ENCODE data around the gene PI16. TPM values are rescaled to one million over a fixed set of nuclear protein-coding genes. Genes with fewer than 3 reads are reported as not detected.
"Not testable (repeated sequence)": the region's sequence is repeated elsewhere in the genome, so short reads cannot be mapped to it uniquely, and the experiment has no call there.

PI16 gene
- total and polyA plus RNA-seq, 2 experiments from 2014 or later, result 0.50 TPM; not detected in 1

DNA sequence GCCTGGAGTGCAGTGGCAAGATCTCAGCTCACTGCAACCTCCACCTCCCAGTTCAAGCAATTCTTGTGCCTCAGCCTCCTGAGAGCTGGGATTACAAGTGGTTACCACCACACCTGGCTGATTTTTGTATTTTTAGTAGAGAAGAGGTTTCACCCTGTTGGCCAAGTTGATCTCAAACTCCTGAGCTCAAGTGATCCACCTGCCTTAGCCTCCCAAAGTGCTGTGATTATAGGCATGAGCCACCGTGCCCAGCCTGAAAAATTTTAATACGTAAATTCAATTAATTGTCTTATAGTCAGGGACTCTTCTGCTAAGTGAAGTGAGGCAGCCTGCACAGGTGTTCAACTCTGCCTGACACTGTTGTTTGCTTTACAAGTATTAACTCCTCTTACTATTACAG lies 35.9 kb downstream of the PI16 start:
- not testable (repeated sequence) for H3K4me2 ChIP-seq; H3K79me2 ChIP-seq (replicated peaks; ENCODE audit: insufficient read depth); H3K36me3 Mint-ChIP-seq (ENCODE audit: low read depth); H3K27ac Mint-ChIP-seq; H3K27me3 ChIP-seq (ENCODE audit: insufficient read depth); H3K36me3 ChIP-seq (ENCODE audit: insufficient read depth); H2AFZ ChIP-seq; H3K4me3 ChIP-seq; H3K4me3 Mint-ChIP-seq; ATAC-seq; DNase-seq (ENCODE audit: low spot score); H3K9me2 ChIP-seq (ENCODE audit: insufficient read depth); H3K27ac ChIP-seq (ENCODE audit: low read depth); H3F3A ChIP-seq (replicated peaks; ENCODE audit: low read depth); H4K20me1 ChIP-seq (replicated peaks; ENCODE audit: insufficient read depth); H3K27me3 Mint-ChIP-seq (ENCODE audit: insufficient read depth, low read depth, poor library complexity); H3K4me1 Mint-ChIP-seq; H3K9me3 Mint-ChIP-seq
- peaks cover 10% of the 10 kb centered on the region for H3K4me1 ChIP-seq (ENCODE audit: insufficient read depth)

DNA sequence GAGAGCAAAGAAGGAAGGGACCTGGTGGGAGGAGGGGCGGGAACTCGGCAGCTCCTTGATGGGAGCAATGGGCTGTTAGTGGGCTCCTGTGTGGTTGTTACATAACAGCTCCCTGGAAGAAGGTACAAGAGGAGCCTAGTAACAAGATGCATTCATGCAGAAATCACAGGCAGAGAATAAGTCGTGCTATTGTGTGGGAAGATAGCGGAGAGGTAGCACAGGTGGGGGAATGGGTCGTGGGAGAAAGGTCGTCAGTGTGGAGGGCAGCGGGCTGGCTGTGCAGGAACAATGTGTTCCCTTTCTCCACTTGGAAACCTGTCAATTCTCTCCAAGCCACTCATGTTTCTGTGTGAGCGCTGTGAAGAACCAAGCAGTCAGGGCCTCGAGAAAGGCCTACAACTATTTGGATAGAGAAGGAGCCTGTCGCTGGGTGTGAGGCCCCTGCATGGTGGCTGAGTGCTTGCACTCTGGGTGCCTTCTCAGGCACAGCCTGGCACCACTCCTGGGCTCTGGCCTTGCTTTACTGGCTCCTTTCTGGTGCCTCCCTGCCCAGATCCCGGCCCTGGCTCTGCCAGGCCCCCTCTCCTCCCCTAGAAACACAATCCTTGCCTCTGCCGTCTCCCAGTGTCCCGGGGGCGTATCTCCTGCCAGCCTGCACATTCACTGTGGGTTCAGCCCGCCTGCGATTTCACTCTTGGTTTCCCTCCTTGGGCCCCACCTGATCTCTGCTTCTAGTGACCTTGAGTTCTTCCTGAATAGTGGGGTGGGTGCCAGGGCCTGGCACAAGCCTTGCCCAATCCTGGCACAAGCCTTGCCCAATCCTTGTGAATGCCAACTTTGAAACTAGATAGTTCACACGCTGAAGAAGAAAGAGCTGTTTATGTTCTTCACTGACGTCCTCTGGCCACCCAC lies 43.5 kb downstream of the PI16 start:
- Histone ChIP-seq H3K27me3 (ENCODE audit: insufficient read depth) (no peaks in the 10 kb centered on the region), H2AFZ (peak overlapping the region; percentile 86), H3K27ac (ENCODE audit: low read depth) (no peak overlapping the region), H3K4me2 (no peak overlapping the region), H3K36me3 (ENCODE audit: insufficient read depth) (no peaks in the 10 kb centered on the region), H3K4me3 (no peak overlapping the region), H3K79me2 (replicated peaks; ENCODE audit: insufficient read depth) (no peaks in the 10 kb centered on the region), H3K9me2 (ENCODE audit: insufficient read depth) (no peaks in the 10 kb centered on the region), H4K20me1 (replicated peaks; ENCODE audit: insufficient read depth) (no peaks in the 10 kb centered on the region), H3F3A (replicated peaks; ENCODE audit: low read depth) (no peaks in the 10 kb centered on the region), H3K4me1 (ENCODE audit: insufficient read depth) (no peaks in the 10 kb centered on the region)
- H3K4me1 Mint-ChIP-seq, result peaks cover 25% of the 10 kb centered on the region
- DNase-seq (ENCODE audit: low spot score) (no peak), ATAC-seq (peak; percentile 49)
- no peak for TF ChIP-seq POLR2AphosphoS5 (IDR thresholded peaks at IDR 0.05; ENCODE audit: low read depth)
- TF ChIP-seq, protein P1, sequence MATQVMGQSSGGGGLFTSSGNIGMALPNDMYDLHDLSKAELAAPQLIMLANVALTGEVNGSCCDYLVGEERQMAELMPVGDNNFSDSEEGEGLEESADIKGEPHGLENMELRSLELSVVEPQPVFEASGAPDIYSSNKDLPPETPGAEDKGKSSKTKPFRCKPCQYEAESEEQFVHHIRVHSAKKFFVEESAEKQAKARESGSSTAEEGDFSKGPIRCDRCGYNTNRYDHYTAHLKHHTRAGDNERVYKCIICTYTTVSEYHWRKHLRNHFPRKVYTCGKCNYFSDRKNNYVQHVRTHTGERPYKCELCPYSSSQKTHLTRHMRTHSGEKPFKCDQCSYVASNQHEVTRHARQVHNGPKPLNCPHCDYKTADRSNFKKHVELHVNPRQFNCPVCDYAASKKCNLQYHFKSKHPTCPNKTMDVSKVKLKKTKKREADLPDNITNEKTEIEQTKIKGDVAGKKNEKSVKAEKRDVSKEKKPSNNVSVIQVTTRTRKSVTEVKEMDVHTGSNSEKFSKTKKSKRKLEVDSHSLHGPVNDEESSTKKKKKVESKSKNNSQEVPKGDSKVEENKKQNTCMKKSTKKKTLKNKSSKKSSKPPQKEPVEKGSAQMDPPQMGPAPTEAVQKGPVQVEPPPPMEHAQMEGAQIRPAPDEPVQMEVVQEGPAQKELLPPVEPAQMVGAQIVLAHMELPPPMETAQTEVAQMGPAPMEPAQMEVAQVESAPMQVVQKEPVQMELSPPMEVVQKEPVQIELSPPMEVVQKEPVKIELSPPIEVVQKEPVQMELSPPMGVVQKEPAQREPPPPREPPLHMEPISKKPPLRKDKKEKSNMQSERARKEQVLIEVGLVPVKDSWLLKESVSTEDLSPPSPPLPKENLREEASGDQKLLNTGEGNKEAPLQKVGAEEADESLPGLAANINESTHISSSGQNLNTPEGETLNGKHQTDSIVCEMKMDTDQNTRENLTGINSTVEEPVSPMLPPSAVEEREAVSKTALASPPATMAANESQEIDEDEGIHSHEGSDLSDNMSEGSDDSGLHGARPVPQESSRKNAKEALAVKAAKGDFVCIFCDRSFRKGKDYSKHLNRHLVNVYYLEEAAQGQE (IDR thresholded peaks at IDR 0.05; ENCODE audit: unreplicated experiment), result no peak
- TF ChIP-seq EZH2 (IDR thresholded peaks at IDR 0.05; ENCODE audit: low read depth, unreplicated experiment), result no peak
- TF ChIP-seq, protein P2, sequence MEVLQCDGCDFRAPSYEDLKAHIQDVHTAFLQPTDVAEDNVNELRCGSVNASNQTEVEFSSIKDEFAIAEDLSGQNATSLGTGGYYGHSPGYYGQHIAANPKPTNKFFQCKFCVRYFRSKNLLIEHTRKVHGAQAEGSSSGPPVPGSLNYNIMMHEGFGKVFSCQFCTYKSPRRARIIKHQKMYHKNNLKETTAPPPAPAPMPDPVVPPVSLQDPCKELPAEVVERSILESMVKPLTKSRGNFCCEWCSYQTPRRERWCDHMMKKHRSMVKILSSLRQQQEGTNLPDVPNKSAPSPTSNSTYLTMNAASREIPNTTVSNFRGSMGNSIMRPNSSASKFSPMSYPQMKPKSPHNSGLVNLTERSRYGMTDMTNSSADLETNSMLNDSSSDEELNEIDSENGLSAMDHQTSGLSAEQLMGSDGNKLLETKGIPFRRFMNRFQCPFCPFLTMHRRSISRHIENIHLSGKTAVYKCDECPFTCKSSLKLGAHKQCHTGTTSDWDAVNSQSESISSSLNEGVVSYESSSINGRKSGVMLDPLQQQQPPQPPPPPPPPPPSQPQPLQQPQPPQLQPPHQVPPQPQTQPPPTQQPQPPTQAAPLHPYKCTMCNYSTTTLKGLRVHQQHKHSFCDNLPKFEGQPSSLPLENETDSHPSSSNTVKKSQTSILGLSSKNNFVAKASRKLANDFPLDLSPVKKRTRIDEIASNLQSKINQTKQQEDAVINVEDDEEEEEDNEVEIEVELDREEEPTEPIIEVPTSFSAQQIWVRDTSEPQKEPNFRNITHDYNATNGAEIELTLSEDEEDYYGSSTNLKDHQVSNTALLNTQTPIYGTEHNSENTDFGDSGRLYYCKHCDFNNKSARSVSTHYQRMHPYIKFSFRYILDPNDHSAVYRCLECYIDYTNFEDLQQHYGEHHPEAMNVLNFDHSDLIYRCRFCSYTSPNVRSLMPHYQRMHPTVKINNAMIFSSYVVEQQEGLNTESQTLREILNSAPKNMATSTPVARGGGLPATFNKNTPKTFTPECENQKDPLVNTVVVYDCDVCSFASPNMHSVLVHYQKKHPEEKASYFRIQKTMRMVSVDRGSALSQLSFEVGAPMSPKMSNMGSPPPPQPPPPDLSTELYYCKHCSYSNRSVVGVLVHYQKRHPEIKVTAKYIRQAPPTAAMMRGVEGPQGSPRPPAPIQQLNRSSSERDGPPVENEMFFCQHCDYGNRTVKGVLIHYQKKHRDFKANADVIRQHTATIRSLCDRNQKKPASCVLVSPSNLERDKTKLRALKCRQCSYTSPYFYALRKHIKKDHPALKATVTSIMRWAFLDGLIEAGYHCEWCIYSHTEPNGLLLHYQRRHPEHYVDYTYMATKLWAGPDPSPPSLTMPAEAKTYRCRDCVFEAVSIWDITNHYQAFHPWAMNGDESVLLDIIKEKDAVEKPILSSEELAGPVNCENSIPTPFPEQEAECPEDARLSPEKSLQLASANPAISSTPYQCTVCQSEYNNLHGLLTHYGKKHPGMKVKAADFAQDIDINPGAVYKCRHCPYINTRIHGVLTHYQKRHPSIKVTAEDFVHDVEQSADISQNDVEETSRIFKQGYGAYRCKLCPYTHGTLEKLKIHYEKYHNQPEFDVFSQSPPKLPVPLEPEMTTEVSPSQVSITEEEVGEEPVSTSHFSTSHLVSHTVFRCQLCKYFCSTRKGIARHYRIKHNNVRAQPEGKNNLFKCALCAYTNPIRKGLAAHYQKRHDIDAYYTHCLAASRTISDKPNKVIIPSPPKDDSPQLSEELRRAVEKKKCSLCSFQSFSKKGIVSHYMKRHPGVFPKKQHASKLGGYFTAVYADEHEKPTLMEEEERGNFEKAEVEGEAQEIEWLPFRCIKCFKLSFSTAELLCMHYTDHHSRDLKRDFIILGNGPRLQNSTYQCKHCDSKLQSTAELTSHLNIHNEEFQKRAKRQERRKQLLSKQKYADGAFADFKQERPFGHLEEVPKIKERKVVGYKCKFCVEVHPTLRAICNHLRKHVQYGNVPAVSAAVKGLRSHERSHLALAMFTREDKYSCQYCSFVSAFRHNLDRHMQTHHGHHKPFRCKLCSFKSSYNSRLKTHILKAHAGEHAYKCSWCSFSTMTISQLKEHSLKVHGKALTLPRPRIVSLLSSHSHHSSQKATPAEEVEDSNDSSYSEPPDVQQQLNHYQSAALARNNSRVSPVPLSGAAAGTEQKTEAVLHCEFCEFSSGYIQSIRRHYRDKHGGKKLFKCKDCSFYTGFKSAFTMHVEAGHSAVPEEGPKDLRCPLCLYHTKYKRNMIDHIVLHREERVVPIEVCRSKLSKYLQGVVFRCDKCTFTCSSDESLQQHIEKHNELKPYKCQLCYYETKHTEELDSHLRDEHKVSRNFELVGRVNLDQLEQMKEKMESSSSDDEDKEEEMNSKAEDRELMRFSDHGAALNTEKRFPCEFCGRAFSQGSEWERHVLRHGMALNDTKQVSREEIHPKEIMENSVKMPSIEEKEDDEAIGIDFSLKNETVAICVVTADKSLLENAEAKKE (CRISPR knock-in tag; IDR thresholded peaks at IDR 0.05), result no peak
- TF ChIP-seq JUNB (IDR thresholded peaks at IDR 0.05; ENCODE audit: unreplicated experiment), result no peak
- no peak for TF ChIP-seq STAT1 (IDR thresholded peaks at IDR 0.05; ENCODE audit: unreplicated experiment)
- TF ChIP-seq, protein P3, sequence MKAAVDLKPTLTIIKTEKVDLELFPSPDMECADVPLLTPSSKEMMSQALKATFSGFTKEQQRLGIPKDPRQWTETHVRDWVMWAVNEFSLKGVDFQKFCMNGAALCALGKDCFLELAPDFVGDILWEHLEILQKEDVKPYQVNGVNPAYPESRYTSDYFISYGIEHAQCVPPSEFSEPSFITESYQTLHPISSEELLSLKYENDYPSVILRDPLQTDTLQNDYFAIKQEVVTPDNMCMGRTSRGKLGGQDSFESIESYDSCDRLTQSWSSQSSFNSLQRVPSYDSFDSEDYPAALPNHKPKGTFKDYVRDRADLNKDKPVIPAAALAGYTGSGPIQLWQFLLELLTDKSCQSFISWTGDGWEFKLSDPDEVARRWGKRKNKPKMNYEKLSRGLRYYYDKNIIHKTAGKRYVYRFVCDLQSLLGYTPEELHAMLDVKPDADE (IDR thresholded peaks at IDR 0.05), result no peak
- peaks cover 20% of the 10 kb centered on the region for H3K27me3 Mint-ChIP-seq (ENCODE audit: insufficient read depth, low read depth, poor library complexity)
- no peaks in the 10 kb centered on the region; the same call in 2 of the 3 replicates for H3K36me3 Mint-ChIP-seq (ENCODE audit: low read depth)
- no peaks in the 10 kb centered on the region for H3K9me3 Mint-ChIP-seq
- H3K27ac Mint-ChIP-seq, result no peak overlapping the region; the same call in 1 of the 2 replicates
- no peak overlapping the region for H3K4me3 Mint-ChIP-seq

Measured in GM23338 (cell line).